RWPE2 (cell line): ENCODE measurements around the gene KCNH1.

Source experiments
- ATAC-seq: fragments of 200-7000 bp; cut with Tn5 transposase; 3 replicates; pipeline ENCODE4 v1.9.1; 2021; ENCODE audit warnings: low read depth
- DNase-seq: peaks from one replicate; pipeline ENCODE4 v3.0.0-alpha.2; 2020; ENCODE audit warnings: low spot score
- H3K27ac ChIP-seq: fragments of 450-650 bp; 2 replicates; pipeline ENCODE4 v1.5.1; 2017; ENCODE audit warnings: mild to moderate bottlenecking; ENCODE audit not compliant: poor library complexity, severe bottlenecking
- H3K27me3 ChIP-seq: fragments of 250-450 bp; sonication (Bioruptor Pico); 2 replicates; pipeline ENCODE4 v1.5.1; 2021; ENCODE audit warnings: mild to moderate bottlenecking, moderate library complexity; ENCODE audit not compliant: insufficient read depth, poor library complexity, severe bottlenecking
- H3K36me3 ChIP-seq: fragments of 250-450 bp; sonication (Bioruptor Pico); 2 replicates; pipeline ENCODE4 v1.5.1; 2020; ENCODE audit warnings: low read depth, mild to moderate bottlenecking, moderate library complexity
- H3K4me1 ChIP-seq: fragments of 250-450 bp; sonication (Bioruptor Pico); 2 replicates; pipeline ENCODE4 v1.5.1; 2021; ENCODE audit warnings: mild to moderate bottlenecking, moderate library complexity; ENCODE audit not compliant: insufficient read depth, poor library complexity, severe bottlenecking
- H3K4me3 ChIP-seq: fragments of 250-450 bp; sonication (Bioruptor Pico); 2 replicates; pipeline ENCODE4 v1.5.1; 2021; ENCODE audit warnings: mild to moderate bottlenecking, moderate library complexity; ENCODE audit not compliant: severe bottlenecking
- H3K9me3 ChIP-seq: fragments of 250-450 bp; sonication (Bioruptor Pico); 2 replicates; pipeline ENCODE4 v1.5.1; 2021; ENCODE audit warnings: mild to moderate bottlenecking, moderate library complexity; ENCODE audit not compliant: severe bottlenecking
- TF ChIP-seq, protein P1 (sequence below): fragments of 450-650 bp; IDR thresholded peaks from one replicate; pipeline ENCODE4 v1.5.1; 2017; ENCODE audit warnings: mild to moderate bottlenecking, moderate library complexity; ENCODE audit not compliant: poor library complexity, severe bottlenecking

The KCNH1 gene

GRCh38 chr1:210647406-210648333 lies 486.3 kb downstream of the KCNH1 start:
- Histone ChIP-seq H3K4me1 (no peaks in the 10 kb centered on the region), H3K4me3 (no peak overlapping the region), H3K27ac (no peak overlapping the region), H3K27me3 (no peaks in the 10 kb centered on the region), H3K36me3 (no peaks in the 10 kb centered on the region), H3K9me3 (no peaks in the 10 kb centered on the region)
- no peak for DNase-seq
- ATAC-seq, result no peak
- TF ChIP-seq, protein P1, sequence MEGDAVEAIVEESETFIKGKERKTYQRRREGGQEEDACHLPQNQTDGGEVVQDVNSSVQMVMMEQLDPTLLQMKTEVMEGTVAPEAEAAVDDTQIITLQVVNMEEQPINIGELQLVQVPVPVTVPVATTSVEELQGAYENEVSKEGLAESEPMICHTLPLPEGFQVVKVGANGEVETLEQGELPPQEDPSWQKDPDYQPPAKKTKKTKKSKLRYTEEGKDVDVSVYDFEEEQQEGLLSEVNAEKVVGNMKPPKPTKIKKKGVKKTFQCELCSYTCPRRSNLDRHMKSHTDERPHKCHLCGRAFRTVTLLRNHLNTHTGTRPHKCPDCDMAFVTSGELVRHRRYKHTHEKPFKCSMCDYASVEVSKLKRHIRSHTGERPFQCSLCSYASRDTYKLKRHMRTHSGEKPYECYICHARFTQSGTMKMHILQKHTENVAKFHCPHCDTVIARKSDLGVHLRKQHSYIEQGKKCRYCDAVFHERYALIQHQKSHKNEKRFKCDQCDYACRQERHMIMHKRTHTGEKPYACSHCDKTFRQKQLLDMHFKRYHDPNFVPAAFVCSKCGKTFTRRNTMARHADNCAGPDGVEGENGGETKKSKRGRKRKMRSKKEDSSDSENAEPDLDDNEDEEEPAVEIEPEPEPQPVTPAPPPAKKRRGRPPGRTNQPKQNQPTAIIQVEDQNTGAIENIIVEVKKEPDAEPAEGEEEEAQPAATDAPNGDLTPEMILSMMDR, result no peak

DNA sequence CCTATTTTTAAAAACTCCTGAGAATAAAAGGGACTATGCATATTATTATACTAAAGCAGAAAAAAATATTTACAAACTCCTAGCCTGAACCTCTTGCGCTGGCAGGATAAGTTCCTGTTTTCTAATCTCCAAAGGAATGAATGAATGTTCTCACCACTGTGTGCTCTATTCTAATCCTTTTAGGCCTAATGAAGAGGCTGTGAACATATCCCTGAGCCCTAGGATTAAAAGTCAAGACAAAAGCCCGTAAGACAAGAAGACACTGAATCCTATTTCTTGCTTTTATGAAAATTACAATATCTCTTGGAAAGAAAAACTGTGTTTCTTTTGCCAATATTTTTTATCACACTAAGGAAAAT lies 487.7 kb downstream of the KCNH1 start:
- DNase-seq (no peak), ATAC-seq (no peak)
- TF ChIP-seq, protein P1, result no peak
- no peaks in the 10 kb centered on the region for H3K4me1 ChIP-seq
- H3K4me3 ChIP-seq, result no peak overlapping the region
- H3K27ac ChIP-seq, result no peak overlapping the region
- no peaks in the 10 kb centered on the region for H3K36me3 ChIP-seq
- no peaks in the 10 kb centered on the region for H3K27me3 ChIP-seq
- H3K9me3 ChIP-seq, result no peaks in the 10 kb centered on the region

DNA sequence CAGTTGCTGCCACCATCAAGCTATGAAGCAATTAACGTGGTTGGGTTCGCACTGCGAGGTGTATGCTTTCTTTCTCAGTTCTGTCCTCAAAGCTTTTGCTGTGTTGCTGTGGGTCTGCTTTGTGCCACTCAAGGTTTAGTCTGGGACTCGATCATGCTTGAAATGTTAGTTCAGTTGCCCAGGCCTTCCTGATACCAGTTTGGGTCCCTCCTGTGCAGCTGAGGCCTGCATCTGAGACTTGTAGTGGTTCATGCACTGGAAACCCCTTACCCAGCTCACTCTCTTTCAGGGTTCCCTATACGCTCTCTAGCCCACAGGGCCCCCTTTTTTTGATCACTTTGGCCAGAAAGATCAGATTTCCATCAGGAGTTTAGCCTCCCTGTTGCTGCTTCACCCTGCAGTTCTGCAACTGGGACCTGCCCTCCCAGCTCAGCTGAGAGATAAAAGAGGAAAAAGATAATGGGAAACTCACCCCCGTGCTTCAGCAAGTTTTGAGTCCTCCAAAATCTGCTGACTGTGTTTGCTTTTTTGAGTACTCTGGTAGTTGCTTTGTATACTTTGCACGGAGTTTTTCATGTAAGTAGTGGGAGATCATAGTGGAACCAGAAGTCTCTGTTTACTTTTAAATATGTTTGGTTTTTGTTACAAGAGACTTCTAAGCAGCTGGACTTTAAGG lies 488.2 kb downstream of the KCNH1 start:
- TF ChIP-seq, protein P1, result no peak
- DNase-seq (no peak), ATAC-seq (no peak)
- Histone ChIP-seq H3K4me1 (no peaks in the 10 kb centered on the region), H3K27ac (no peak overlapping the region), H3K4me3 (no peak overlapping the region), H3K36me3 (no peaks in the 10 kb centered on the region), H3K27me3 (no peaks in the 10 kb centered on the region), H3K9me3 (no peaks in the 10 kb centered on the region)

GRCh38 chr1:210641582-210641981 lies 492.4 kb downstream of the KCNH1 start:
- TF ChIP-seq, protein P1, result no peak
- no peak for ATAC-seq
- H3K4me3 ChIP-seq, result no peak overlapping the region
- H3K27ac ChIP-seq, result no peak overlapping the region
- H3K9me3 ChIP-seq, result no peaks in the 10 kb centered on the region
- no peaks in the 10 kb centered on the region for H3K36me3 ChIP-seq
- no peaks in the 10 kb centered on the region for H3K27me3 ChIP-seq
- H3K4me1 ChIP-seq, result no peaks in the 10 kb centered on the region
- DNase-seq, result no peak
